Peyer's patch (tissue), 4 donors: Measurements from ENCODE around the gene MT1A.

Experiments used
- POLR2A ChIP-seq, 2 donors: fragments of 450-650 bp; IDR thresholded peaks; one replicate each; pipeline ENCODE4 v1.5.1; 2017; ENCODE audit warnings: antibody characterized with exemption in 2 of 2, mild to moderate bottlenecking in 2 of 2, moderate library complexity in 2 of 2
- TF ChIP-seq, protein P1 (sequence below), 6 experiments: fragments of 450-650 bp in 4 of 6; fragments of 200-600 bp in 2 of 6; sonication (generic) in 1 of 6; IDR thresholded peaks; one replicate each; pipeline ENCODE4 v1.5.1; 2017 to 2019; ENCODE audit warnings: antibody characterized with exemption in 6 of 6, mild to moderate bottlenecking in 3 of 6, moderate library complexity in 1 of 6

GRCh38 chr16:56635441-56635967, 3.0 kb upstream of the MT1A start:
- TF ChIP-seq, protein P1, sequence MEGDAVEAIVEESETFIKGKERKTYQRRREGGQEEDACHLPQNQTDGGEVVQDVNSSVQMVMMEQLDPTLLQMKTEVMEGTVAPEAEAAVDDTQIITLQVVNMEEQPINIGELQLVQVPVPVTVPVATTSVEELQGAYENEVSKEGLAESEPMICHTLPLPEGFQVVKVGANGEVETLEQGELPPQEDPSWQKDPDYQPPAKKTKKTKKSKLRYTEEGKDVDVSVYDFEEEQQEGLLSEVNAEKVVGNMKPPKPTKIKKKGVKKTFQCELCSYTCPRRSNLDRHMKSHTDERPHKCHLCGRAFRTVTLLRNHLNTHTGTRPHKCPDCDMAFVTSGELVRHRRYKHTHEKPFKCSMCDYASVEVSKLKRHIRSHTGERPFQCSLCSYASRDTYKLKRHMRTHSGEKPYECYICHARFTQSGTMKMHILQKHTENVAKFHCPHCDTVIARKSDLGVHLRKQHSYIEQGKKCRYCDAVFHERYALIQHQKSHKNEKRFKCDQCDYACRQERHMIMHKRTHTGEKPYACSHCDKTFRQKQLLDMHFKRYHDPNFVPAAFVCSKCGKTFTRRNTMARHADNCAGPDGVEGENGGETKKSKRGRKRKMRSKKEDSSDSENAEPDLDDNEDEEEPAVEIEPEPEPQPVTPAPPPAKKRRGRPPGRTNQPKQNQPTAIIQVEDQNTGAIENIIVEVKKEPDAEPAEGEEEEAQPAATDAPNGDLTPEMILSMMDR (IDR thresholded peaks at IDR 0.05) = no peak
- no peak for TF ChIP-seq POLR2A (IDR thresholded peaks at IDR 0.05)
